ACHN (cell line): ENCODE data around the gene TTLL9.

Source experiments
- DNase-seq: peaks from one replicate; pipeline ENCODE4 v3.0.0-alpha.2; 2015
- in situ Hi-C: cut with HindIII; loops from 2 replicates; pipeline ENCODE4 v1.10.0; 2017; ENCODE audit warnings: low sequenced_read_pairs, low pct_ligation_motif_present, low pct_unique_long_range_greater_than_20kb

Gene TTLL9

DNA sequence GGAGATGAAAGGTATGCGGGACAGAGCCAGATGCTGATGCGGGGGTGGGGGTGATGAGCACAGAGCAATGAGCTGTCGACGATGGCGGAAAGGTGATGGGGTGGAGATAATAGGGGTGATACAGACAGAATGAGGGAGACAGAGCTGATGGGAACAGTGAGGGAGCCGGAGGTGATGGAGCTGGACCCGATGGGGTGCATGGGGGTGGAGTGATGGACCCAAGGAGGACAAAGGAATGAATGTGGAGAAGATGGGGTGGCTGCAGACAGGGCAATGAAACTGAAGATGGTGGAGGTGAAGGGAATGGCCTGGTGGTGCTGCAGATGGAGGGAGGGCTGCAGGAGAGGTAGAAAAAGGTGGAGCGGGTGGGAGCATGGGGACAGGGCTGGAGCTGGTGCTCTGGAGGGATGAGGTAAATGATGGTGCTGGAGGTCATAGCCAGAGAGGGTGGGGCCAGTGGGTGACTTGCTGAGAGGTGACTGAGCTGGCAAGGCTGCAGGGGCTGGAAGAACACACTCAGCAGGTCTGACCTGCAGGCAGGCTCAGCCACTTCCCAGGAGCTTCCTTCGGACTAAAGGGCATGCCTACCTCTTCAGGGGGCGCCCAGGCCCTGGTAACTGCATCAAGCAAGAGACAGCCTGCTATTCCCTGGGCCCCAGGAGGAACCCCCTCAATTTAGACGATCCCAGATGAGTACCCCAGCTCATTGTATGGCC is 19.0 kb upstream of the TTLL9 start:
- in situ Hi-C loops, result no loop called here

DNA sequence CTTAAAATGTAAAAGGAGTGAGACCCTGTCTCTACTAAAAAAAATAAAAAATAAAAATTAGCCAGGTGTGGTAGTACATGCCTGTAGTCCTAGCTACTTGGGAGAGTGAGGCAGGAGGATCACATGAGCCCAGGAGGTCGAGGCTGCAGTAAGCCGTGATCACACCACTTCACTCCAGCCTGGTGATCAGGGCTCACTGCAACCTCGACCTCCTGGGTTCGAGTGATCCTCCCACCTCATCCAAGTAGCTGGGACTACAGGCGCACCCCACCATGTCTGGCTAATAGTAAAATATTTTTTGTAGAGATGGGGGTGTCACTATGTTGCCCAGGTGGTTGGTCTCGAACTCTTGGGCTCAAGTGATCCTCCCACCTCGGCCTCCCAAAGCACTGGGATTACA is 17.0 kb upstream of the TTLL9 start:
- in situ Hi-C loops, result no loop called here
- DNase-seq, result no peak

More for the DNA sequence above, 19.0 kb upstream of the TTLL9 start:
- DNase-seq, result no peak

DNA sequence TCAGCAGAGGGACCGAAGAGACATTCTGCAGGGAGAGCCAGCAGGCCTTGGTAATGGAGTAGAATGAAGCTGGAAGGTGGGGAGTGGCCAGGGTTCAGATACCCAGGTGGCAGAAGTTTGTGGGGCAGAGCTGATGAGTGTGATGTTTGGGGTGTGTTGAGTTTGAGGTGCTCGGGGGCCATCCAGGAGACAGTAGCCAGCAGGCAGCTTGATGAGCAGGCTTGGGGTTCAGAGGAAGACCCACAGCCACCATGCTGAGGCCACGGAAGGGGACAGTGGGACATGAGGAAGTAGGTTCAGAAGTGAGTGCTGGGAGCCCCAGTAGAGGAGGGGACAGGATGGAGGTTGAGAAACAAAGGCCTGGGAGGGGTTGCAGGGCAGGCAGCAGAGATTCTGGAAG is 13.9 kb upstream of the TTLL9 start:
- in situ Hi-C loops, result no loop called here
- no peak for DNase-seq

DNA sequence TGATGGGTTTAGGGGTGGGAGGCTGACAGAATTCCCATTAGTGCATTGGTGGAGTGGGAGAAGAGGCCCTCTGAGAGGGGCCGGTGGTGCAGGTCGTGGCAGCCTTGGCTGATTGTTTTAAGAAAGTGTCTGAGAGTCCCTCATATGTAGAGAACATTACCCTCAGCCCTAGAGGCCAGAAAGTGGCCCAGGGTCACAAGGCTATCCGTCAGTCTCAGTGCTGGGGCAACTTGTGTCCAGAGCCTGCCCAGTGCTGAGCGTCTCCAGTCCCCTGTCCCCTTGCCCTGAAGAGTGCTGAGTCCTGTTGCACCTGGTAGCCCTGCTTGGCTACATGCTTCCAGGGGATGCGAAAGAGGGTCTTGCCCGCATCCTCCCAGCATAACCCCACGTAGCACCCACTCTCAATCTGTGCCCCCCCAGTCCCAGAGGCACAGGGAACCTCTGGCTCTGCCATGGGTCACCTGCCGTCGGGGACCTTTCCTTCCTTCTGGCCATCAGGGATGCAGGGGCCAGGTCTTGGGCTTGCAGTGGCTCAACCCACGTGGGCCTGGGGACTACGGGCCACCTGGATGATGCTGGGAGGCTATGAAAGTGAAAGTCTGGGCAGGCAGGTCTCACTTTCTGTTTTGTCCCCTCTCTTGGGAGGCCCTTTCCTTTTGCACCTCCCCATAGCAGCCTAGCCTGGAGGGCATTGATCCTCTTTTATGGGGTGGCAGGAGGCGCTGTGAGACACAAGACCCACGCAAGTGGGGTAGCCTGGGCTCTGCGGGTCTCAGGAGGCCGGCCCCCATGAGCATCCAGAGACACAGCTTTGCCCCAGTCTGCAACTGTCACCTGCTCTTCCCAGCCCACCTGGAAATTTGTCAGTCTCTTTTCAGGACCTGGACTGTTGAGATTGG is 12.3 kb upstream of the TTLL9 start:
- in situ Hi-C loops, result no loop called here
- DNase-seq, result no peak

DNA sequence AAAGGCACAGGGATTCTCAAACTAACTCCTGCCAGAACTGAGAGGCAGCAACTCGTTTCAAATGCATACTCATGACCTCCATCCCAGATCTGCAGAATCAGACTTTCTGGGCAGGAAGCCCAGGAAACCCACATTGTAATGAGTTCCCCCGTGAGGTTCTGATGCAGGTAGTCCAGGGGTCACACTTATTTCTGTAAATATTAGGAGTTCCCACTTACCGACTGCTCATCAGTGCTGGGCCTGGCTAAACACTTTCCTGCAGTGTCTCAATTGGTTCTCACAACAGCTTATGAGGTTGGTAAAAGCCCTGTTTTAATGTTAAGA is 11.7 kb upstream of the TTLL9 start:
- DNase-seq, result no peak

DNA sequence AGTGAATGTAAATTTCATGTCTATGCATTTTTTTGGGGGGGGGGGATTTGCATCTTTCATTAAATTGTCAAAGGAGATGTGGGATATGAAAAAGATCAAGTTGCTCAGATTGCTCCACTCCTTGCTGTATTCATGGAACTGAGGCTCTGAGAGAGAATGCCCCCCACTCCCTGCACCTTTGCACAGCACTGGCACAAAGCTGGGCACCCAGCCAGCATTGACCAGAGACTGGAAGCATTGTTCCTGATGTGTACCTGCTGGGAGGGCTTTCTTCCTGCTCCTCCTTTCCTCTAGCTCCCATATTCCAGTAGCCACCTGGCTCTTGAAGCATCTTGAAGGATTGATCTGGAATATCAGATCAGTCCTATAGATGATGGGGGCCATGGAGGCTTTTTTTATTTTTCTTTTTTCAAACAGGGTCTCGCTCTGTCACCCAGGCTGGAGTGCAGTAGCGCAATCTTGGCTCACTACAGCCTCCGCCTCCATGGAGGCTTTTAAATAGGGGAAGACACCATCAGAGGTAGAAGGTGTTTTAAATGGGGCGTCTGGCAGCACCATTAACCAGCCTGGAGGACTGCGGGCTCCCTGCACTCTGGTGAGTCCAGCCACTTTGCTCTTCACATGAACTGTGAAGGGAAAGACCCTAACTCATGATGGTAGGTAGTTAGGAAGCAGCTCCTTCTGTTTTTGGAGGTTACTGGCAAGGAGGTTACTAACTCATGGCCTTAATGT is 11.0 kb upstream of the TTLL9 start:
- in situ Hi-C loops, result no loop called here
- no peak for DNase-seq

More for the DNA sequence above, 11.7 kb upstream of the TTLL9 start:
- in situ Hi-C loops, result no loop called here

DNA sequence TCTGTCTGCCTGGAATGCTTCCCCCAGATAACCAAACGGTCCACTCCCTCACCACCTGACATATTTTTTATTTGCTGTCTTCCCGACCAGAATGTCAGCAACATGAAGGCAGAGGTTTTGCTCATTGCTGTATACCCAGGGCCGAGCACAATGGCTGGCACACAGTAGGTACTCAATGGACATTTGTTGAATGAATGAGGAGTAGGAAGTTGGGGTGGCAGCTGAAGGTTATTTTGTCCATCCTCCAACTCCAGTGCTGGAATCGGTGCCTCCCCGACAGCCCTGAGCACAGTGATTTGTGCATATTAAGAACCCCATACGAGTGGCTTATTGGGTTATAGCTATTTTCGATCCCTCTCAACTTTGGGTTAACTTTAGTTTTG is 10.4 kb upstream of the TTLL9 start:
- in situ Hi-C loops, result no loop called here
- no peak for DNase-seq

DNA sequence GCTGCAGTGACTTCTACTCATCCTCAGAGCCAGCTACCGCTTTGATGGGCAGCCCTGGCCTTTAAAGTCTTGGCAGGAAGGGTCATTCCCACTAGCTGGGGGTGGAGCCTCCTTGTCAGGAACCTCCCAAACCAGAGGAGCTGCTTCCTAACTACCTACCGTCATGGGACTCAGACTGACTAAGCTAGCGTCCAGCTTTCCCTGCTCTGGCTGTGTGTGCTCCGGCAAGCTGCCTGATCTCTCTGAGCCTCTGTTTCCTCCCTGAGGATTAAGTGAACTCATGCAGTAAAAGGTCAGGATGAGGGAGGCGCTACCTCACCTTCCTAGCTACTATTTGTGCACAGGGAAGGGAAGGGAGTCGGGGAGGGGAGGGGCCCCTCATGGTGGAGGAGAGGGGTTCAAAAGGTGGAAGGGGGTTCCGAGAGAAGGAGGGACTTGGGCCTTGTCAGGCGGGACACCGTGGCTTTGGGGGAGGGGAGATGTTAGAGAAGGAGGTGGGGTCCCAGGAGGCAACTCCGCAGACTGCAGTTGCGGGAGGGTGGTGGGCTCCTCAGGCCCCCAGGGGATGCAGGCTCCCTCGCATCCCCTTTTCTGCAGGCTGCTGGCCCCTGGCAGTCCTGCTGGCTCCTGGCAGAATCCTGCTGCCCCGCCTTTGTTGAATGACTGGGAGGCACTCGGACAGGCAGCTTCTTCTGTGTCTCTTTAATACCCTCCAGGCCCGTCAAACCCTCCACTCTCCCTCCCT is 9.9 kb upstream of the TTLL9 start:
- in situ Hi-C loops, result no loop called here
- DNase-seq, result peak; percentile 68

DNA sequence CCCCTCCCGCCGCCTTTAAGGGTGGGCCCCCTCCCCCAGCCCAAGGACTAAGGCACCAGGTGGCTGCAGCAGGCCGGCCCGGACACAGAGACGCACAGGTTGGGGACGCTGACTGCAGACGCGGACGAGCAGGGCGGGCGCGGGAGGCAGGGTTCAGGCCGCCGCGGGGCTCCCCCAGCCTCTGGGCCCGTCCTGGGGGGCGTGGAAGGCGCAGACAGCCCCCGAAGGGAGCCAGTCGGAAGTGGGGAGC is 9.4 kb upstream of the TTLL9 start:
- in situ Hi-C loops, result no loop called here
- DNase-seq, result no peak

DNA sequence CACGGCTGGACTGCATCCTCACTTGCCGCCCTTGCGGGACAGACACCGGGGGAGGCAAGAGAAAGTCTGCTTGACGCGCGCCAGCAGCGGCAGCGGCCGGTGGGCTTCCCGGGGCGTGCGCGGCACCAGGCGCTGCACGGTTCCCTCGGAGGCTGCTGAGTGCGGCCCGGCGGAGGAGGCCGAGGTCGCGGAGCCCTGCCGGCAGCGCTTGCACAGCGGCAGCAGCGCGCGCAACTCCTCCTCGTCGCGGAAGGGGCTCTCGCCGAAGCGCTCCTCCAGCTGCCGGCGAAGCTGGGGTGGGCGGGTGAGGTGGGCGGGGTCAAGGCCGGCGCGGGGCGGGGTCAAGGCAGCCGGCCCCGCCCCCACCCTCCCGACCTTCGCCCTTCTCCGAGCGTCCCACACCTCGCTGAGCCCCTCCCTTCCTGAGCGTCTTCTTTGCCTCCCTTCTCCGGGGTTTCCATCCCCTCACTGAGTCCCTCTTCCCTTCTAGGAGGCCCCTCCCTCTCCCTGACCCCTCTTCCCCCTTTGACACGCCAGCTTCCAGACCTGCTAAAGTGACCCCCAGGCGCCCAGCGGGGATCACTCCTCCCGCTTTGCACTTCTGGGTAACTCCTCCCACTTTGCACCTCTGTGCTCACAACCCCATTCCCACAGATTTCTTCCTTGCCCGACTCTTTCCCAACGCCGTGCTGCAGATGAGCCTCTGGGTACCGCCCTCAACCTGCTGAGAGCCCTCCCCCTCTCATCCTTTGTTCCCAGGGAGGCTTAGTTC is 8.9 kb upstream of the TTLL9 start:
- in situ Hi-C loops, result no loop called here
- DNase-seq, result peak; percentile 73

DNA sequence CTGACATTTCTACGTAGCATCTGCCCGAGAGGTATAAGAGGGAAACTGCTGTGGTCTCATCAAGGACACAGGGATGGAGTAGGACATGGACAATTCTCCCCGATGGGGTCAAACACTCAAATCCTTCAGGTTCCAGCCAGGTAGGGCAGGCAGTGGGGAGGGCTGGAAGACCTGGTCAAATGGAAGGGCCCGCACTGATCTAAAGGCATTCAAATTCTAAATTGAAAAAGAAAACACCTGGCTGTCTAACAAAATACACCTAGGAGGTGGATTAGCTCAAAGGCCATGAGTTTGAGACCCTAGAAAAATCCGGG is 8.3 kb upstream of the TTLL9 start:
- in situ Hi-C loops, result no loop called here
- DNase-seq, result no peak

DNA sequence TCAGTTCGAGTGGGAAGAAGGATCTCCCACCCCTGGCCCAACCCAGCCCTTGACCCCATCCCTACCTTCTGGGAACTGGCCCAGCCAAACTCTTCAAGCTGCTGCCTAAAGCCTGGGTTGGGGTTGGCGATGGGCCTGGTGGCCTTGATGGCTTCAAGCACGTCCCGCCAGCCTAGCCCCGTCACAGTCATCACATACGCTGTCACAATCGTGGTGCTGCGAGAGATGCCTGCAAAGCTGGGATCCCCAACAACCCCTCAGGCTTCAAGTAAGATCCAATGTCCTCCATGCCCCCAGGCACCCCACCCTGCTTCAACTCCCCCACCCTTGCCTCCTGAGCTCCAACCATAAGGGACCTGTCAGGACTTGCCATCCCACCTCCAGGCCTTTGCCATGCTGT is 7.9 kb upstream of the TTLL9 start:
- no peak for DNase-seq
- in situ Hi-C loops, result no loop called here

DNA sequence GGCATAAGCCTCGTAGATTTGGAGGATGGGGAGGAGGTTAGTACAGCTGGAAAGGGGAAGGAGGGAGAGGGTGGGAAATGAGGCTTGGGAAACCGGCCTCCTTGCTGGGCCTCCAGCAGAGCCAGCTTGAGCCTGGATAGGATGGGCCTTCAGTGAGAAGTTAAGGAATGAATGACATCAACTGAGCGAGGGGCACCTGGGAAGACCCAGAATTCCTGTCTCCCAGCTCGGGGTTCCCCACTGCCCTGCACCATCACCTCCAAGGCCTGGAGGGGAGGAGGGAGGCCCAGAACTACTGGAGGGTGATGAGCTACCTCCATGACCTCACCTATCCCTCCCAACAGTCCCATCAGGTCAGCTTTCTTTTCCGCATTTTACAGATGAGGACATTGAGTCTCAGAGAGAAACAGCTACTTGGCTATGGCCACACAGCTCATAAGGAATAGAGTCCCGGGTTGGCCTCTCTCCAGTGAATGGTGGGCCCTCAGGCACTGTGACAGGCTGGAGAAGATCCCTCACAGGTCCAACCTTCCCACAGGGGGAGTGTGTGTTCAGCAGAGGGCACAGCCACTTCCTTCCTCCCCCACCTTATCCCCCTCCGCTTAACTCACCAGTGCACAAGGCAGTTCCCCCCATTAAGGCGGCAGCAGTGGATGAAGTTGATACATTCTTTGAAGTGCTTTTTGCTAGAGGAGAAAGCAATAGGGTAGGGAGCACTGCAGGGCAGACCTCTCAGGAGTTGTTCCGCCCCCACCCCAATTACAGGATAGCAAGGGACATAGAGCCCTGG is 6.9 kb upstream of the TTLL9 start:
- in situ Hi-C loops, result no loop called here
- DNase-seq, result no peak

DNA sequence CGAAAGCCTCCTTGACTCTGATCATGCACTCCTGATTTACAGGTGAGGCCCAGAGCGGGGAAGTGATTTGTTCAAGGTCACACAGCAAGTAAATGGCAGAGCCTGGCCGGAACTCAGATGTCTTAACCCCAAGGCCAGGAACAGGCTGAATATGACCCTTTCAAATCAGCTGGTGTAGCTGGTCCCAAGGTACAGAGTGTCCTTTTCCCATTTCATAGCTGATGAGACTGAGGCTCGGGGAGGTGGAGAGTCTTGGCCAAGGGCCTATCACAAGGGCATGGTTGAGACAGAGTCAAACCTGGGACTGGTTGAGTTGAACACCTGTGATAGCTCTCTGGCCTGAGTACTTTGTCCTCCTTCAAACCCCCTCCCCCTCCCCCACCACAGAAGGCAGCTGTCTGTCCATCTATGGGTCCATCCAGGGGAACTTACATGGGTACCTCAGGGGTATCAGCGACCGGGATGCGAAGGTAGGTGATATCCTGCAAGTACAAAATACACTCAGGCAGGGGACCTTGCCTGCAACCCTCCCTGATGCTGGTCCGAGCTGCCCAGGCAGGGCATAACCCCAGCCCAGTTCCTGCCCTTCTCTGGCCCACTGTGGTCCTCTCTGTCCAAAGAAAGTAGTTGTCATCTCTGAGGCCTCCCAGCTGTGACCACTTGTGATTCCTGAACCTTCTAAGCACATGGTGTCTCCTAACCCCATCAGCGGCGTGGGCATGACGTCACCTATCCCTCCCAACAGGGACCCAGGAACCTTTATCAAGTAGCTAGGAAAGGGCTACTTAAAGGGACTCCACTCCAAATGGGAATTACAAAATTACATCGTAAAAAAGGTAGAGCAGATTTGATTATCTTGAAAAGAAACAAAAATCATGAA is 5.7 kb upstream of the TTLL9 start:
- in situ Hi-C loops, result no loop called here
- DNase-seq, result no peak

DNA sequence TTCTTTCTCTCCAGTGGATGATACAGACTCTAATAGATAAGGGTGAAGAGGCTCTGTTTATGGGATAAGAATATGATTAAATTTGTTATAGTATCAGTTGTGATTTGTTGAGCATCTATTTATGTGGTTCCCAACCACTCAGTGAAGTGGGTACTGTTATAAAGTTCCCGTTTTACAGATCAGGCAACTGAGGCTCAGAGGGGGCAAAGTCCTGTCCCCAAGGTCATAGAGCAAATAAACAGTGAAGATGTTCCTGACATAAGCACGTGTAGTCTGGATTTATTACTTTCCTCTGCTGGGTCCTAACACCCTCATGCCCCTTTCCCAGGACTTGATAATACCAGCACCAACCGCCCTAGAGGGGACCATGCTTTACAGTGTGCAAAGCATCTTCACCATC is 4.2 kb upstream of the TTLL9 start:
- no peak for DNase-seq
- in situ Hi-C loops, result no loop called here

DNA sequence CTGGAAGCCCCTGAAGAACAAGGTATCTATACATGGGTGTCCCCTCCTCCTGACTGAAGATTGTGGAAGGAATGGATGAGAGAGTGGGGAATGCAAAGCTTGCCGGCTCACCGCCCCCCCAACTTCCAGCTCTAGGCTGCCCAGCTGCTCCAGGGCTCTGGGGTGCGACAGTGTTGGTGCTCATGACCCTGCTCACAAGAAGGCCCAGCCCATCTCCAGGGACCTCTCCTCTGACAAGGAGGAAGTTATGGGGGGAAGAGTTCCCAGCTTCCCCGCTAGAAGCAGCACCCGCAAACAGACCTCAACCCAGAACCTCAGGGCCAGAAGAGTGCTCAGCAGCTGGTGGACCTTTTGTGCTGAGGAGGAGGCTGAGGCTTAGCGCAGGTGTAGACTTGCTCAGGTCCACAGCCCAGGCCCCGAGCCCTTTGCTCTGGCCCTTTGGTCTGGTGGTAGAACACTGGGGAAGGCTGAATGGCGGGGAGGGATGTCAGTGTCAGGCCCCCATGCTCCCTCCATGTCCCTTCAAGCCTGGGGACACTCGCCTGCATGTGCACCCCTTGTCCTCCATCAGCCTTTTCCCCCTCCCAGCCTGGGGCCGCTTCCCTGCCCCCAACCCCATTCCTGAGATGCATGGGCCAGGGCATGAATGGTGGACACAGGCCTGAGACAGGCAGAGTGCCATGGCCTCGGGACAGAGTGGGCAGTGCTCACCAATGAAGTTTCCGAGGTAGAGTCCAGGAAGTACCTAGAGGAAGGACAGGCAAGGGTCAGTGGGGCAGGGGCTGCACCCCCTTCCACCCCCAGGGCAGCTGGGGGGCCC is 1.4 kb upstream of the TTLL9 start:
- DNase-seq, result no peak
- in situ Hi-C loops, result no loop called here

DNA sequence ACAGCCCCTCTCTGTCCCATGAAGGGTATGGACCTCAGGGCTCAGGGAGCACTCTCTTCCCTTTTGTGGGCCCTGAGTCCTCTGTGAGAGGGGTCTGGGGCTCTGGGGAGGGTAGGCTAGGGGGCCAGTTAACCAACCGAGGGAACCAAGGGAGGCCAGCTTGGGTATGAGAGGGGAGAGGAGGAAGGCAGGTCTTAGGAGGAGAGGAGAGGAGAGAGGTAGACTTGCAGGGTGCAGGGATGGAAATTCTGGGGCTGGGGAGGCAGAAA is 827 bp upstream of the TTLL9 start:
- no peak for DNase-seq
- in situ Hi-C loops, result no loop called here
